Measurements from ENCODE around the gene IFNA6. TPM values are rescaled to one million over a fixed set of nuclear protein-coding genes. Genes with fewer than 3 reads are reported as not detected.

Gene IFNA6
- total and polyA plus RNA-seq, 2 donors (not counting 3 experiments of a cell fraction or from before 2014, with no cell fraction given), result not detected

GRCh38 chr9:21316860-21317259 is 33.8 kb downstream of the IFNA6 start:
- TF ChIP-seq POLR2AphosphoS5 (IDR thresholded peaks at IDR 0.05; ENCODE audit: insufficient read depth, low read depth, low read length), result no peak
- Histone ChIP-seq H4K20me1 (replicated peaks; ENCODE audit: control insufficient read depth, extremely low read depth, insufficient read depth, low read length) (no peaks in the 10 kb centered on the region), H3K27me3 (ENCODE audit: control insufficient read depth in 2 of 2, insufficient read depth in 2 of 2, low read length in 2 of 2) (peaks cover 10 to 25% of the 10 kb centered on the region in 2 experiments), H2AFZ (ENCODE audit: low read depth, low read length) (no peak overlapping the region), H3K9me1 (replicated peaks; ENCODE audit: control insufficient read depth, extremely low read depth, insufficient read depth, low read length) (no peaks in the 10 kb centered on the region), H3K4me2 (ENCODE audit: insufficient read depth, low read length) (no peak overlapping the region), H3K4me3 (replicated peaks in 1 of 3; ENCODE audit: insufficient read depth in 1 of 3, low read depth in 1 of 3, low read length in 3 of 3) (no peak overlapping the region), H3K27ac (ENCODE audit: insufficient read depth, low read depth, low read length) (no peak overlapping the region), H3K9ac (replicated peaks; ENCODE audit: extremely low read depth, insufficient read depth, low read length) (no peak overlapping the region), H3K4me1 (ENCODE audit: control insufficient read depth, extremely low read depth, insufficient read depth, low read length) (peaks cover 13% of the 10 kb centered on the region), H3K79me2 (ENCODE audit: control insufficient read depth, insufficient read depth, low read length) (no peaks in the 10 kb centered on the region), H3K9me3 (replicated peaks; ENCODE audit: control insufficient read depth, insufficient read depth, low read length) (no peaks in the 10 kb centered on the region), H3K36me3 (ENCODE audit: control insufficient read depth in 2 of 2, extremely low read depth in 1 of 2, insufficient read depth in 2 of 2, low read length in 2 of 2) (peaks cover 0 to 2% of the 10 kb centered on the region in 2 experiments)
- ChIA-PET CTCF (interaction anchor here (0.7 to 2.6 kb wide), 3 partner anchors 10 to 139 kb away, joined by 3 to 16 read pairs (median 4); no protein-coding TSS in a partner anchor), POLR2A (no interaction called here)
- intact Hi-C loops (cut with micrococcal nuclease) (loop anchor here (5.0 kb wide), 3 partner anchors 120 to 365 kb away; no protein-coding TSS in a partner anchor), dilution Hi-C loops (cut with MboI; ENCODE audit: extremely low pct_ligation_motif_present, low sequenced_read_pairs) (no loop called here)
- DNase-seq (ENCODE audit: low read depth, low spot score), result no peak
- no TSS peak for BruUV-seq (replicated peaks)
- no peak for FAIRE-seq

- intact Hi-C loops (cut with micrococcal nuclease), result loop anchor here (5.0 kb wide), 3 partner anchors 121 to 366 kb away; no protein-coding TSS in a partner anchor
- no peaks in the 10 kb centered on the region for H4K20me1 ChIP-seq (replicated peaks; ENCODE audit: control insufficient read depth, extremely low read depth, insufficient read depth, low read length)
- H3K4me2 ChIP-seq (ENCODE audit: insufficient read depth, low read length), result no peak overlapping the region
These were observed 34.5 kb downstream of the IFNA6 start for GRCh38 chr9:21316032-21316842.

More at GRCh38 chr9:21316032-21316842, 34.5 kb downstream of the IFNA6 start:
- H3K27me3 ChIP-seq (ENCODE audit: control insufficient read depth in 2 of 2, insufficient read depth in 2 of 2, low read length in 2 of 2), result peaks cover 10 to 25% of the 10 kb centered on the region in 2 experiments
- no peak overlapping the region for H3K4me3 ChIP-seq (replicated peaks in 1 of 3; ENCODE audit: insufficient read depth in 1 of 3, low read depth in 1 of 3, low read length in 3 of 3)
- FAIRE-seq, result no peak
- TF ChIP-seq POLR2AphosphoS5 (IDR thresholded peaks at IDR 0.05; ENCODE audit: insufficient read depth, low read depth, low read length), result no peak
- no peak for TF ChIP-seq FOS (IDR thresholded peaks at IDR 0.05; ENCODE audit: borderline replicate concordance, insufficient read depth, low read length)
- TF ChIP-seq CTCF (IDR thresholded peaks at IDR 0.05; ENCODE audit: extremely low read depth in 1 of 2, insufficient read depth in 1 of 2, low read depth in 1 of 2, low read length in 2 of 2), result no peak
- TF ChIP-seq GATA2 (IDR thresholded peaks at IDR 0.05; ENCODE audit: insufficient read depth, insufficient read length, low read depth, low read length), result no peak
- TF ChIP-seq MYC (IDR thresholded peaks at IDR 0.05; ENCODE audit: low read depth, low read length), result no peak
- no peak for TF ChIP-seq POLR2A (IDR thresholded peaks at IDR 0.05; ENCODE audit: low read depth, low read length)
- TF ChIP-seq EZH2 (IDR thresholded peaks at IDR 0.05; ENCODE audit: borderline replicate concordance, low read depth, low read length, severe bottlenecking), result no peak
- no peak for TF ChIP-seq MAX (IDR thresholded peaks at IDR 0.05; ENCODE audit: insufficient read depth, insufficient read length)
- no peak for TF ChIP-seq JUN (IDR thresholded peaks at IDR 0.05; ENCODE audit: borderline replicate concordance, insufficient read depth, insufficient read length, low read depth)
- no peaks in the 10 kb centered on the region for H3K79me2 ChIP-seq (ENCODE audit: control insufficient read depth, insufficient read depth, low read length)
- POLR2A ChIA-PET, result no interaction called here
- dilution Hi-C loops (cut with MboI; ENCODE audit: extremely low pct_ligation_motif_present, low sequenced_read_pairs), result no loop called here
- no peak overlapping the region for H2AFZ ChIP-seq (ENCODE audit: low read depth, low read length)
- peaks cover 13% of the 10 kb centered on the region for H3K4me1 ChIP-seq (ENCODE audit: control insufficient read depth, extremely low read depth, insufficient read depth, low read length)
- H3K36me3 ChIP-seq (ENCODE audit: control insufficient read depth in 2 of 2, extremely low read depth in 1 of 2, insufficient read depth in 2 of 2, low read length in 2 of 2), result no peaks in the 10 kb centered on the region
- BruUV-seq (replicated peaks), result no TSS peak
- H3K9me1 ChIP-seq (replicated peaks; ENCODE audit: control insufficient read depth, extremely low read depth, insufficient read depth, low read length), result no peaks in the 10 kb centered on the region
- no peak overlapping the region for H3K9ac ChIP-seq (replicated peaks; ENCODE audit: extremely low read depth, insufficient read depth, low read length)
- CTCF ChIA-PET, result interaction anchor here (0.7 to 1.9 kb wide), 5 partner anchors 10 to 80 kb away, joined by 3 to 5 read pairs (median 4); no protein-coding TSS in a partner anchor
- no peak overlapping the region for H3K27ac ChIP-seq (ENCODE audit: insufficient read depth, low read depth, low read length)
- no peak for DNase-seq (ENCODE audit: low read depth, low spot score)
- no peaks in the 10 kb centered on the region for H3K9me3 ChIP-seq (replicated peaks; ENCODE audit: control insufficient read depth, insufficient read depth, low read length)
